SK-N-SH treated with all-trans-retinoic acid at 6 μM for 48 hours (cell line): ENCODE results near the gene IGF1R.

Experiments used
- SNAI2 ChIP-seq: fragments of 250-450 bp; sonication (Bioruptor Pico); IDR thresholded peaks from 2 replicates; pipeline ENCODE4 v1.5.0; 2020; ENCODE audit warnings: mild to moderate bottlenecking, moderate library complexity
- ZFP3 ChIP-seq: fragments of 250-450 bp; sonication (Bioruptor Pico); IDR thresholded peaks from 2 replicates; pipeline ENCODE4 v1.5.0; 2020; ENCODE audit warnings: mild to moderate bottlenecking, moderate library complexity
- TF ChIP-seq, protein P1 (sequence below): fragments of 250-450 bp; sonication (Bioruptor Pico); IDR thresholded peaks from 2 replicates; pipeline ENCODE4 v1.8.0; 2020; ENCODE audit warnings: mild to moderate bottlenecking, moderate library complexity, borderline replicate concordance
- TF ChIP-seq, protein P2 (sequence below): fragments of 250-450 bp; sonication (Bioruptor Pico); IDR thresholded peaks from 2 replicates; pipeline ENCODE4 v1.5.1; 2020; ENCODE audit warnings: low read depth, mild to moderate bottlenecking, moderate library complexity
- TF ChIP-seq, protein P3 (sequence below): fragments of 250-450 bp; sonication (Bioruptor Pico); IDR thresholded peaks from 2 replicates; pipeline ENCODE4 v1.5.0; 2020; ENCODE audit warnings: mild to moderate bottlenecking, moderate library complexity
- TF ChIP-seq, protein P4 (sequence below): fragments of 250-450 bp; sonication (Bioruptor Pico); IDR thresholded peaks from 2 replicates; pipeline ENCODE4 v1.8.0; 2021; ENCODE audit warnings: low read depth, mild to moderate bottlenecking, moderate library complexity, borderline replicate concordance

DNA sequence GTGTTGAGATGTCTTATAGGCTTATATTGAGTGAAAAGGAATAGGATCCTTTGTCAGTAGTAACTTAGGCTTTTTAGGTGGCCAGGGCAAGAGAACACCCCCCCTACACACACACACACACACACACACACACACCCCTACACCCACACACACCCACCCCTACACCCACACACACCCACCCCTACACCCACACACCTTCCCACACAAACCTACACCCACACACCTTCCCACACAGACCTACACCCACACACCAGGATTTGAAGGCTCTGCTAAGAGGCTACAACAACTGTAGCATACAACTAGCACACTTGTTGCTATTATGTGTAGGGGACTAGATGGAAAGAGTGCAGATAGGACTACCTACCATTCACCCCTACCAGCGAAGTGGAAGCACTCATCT lies 186.6 kb downstream of the IGF1R start:
- no peak for TF ChIP-seq ZFP3 (CRISPR knock-in tag)
- TF ChIP-seq, protein P1, sequence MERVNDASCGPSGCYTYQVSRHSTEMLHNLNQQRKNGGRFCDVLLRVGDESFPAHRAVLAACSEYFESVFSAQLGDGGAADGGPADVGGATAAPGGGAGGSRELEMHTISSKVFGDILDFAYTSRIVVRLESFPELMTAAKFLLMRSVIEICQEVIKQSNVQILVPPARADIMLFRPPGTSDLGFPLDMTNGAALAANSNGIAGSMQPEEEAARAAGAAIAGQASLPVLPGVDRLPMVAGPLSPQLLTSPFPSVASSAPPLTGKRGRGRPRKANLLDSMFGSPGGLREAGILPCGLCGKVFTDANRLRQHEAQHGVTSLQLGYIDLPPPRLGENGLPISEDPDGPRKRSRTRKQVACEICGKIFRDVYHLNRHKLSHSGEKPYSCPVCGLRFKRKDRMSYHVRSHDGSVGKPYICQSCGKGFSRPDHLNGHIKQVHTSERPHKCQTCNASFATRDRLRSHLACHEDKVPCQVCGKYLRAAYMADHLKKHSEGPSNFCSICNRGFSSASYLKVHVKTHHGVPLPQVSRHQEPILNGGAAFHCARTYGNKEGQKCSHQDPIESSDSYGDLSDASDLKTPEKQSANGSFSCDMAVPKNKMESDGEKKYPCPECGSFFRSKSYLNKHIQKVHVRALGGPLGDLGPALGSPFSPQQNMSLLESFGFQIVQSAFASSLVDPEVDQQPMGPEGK (CRISPR knock-in tag): no peak
- TF ChIP-seq, protein P2, sequence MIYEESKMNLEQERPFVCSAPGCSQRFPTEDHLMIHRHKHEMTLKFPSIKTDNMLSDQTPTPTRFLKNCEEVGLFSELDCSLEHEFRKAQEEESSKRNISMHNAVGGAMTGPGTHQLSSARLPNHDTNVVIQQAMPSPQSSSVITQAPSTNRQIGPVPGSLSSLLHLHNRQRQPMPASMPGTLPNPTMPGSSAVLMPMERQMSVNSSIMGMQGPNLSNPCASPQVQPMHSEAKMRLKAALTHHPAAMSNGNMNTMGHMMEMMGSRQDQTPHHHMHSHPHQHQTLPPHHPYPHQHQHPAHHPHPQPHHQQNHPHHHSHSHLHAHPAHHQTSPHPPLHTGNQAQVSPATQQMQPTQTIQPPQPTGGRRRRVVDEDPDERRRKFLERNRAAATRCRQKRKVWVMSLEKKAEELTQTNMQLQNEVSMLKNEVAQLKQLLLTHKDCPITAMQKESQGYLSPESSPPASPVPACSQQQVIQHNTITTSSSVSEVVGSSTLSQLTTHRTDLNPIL (CRISPR knock-in tag): no peak
- TF ChIP-seq, protein P3, sequence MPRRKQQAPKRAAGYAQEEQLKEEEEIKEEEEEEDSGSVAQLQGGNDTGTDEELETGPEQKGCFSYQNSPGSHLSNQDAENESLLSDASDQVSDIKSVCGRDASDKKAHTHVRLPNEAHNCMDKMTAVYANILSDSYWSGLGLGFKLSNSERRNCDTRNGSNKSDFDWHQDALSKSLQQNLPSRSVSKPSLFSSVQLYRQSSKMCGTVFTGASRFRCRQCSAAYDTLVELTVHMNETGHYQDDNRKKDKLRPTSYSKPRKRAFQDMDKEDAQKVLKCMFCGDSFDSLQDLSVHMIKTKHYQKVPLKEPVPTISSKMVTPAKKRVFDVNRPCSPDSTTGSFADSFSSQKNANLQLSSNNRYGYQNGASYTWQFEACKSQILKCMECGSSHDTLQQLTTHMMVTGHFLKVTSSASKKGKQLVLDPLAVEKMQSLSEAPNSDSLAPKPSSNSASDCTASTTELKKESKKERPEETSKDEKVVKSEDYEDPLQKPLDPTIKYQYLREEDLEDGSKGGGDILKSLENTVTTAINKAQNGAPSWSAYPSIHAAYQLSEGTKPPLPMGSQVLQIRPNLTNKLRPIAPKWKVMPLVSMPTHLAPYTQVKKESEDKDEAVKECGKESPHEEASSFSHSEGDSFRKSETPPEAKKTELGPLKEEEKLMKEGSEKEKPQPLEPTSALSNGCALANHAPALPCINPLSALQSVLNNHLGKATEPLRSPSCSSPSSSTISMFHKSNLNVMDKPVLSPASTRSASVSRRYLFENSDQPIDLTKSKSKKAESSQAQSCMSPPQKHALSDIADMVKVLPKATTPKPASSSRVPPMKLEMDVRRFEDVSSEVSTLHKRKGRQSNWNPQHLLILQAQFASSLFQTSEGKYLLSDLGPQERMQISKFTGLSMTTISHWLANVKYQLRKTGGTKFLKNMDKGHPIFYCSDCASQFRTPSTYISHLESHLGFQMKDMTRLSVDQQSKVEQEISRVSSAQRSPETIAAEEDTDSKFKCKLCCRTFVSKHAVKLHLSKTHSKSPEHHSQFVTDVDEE (CRISPR knock-in tag): no peak
- TF ChIP-seq SNAI2 (CRISPR knock-in tag): no peak
- TF ChIP-seq, protein P4, sequence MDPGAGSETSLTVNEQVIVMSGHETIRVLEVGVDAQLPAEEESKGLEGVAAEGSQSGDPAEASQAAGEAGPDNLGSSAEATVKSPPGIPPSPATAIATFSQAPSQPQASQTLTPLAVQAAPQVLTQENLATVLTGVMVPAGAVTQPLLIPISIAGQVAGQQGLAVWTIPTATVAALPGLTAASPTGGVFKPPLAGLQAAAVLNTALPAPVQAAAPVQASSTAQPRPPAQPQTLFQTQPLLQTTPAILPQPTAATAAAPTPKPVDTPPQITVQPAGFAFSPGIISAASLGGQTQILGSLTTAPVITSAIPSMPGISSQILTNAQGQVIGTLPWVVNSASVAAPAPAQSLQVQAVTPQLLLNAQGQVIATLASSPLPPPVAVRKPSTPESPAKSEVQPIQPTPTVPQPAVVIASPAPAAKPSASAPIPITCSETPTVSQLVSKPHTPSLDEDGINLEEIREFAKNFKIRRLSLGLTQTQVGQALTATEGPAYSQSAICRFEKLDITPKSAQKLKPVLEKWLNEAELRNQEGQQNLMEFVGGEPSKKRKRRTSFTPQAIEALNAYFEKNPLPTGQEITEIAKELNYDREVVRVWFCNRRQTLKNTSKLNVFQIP (CRISPR knock-in tag): no peak
